B cell (primary cell): Measurements from ENCODE around the gene PSAT1. TPM values are rescaled to one million over a fixed set of nuclear protein-coding genes. Genes with fewer than 3 reads are reported as not detected.

Experiments used
- ATAC-seq: fragments of 200-7000 bp; cut with Tn5 transposase; one replicate; pipeline ENCODE4 v1.10.0; 2021; ENCODE audit warnings: low read depth, mild to moderate bottlenecking, moderate number of reproducible peaks, moderate library complexity
- CTCF ChIA-PET: fragments of 350-600 bp; sonication (Branson Sonifier 250); formaldehyde crosslinking; loops from one replicate; lab custom pipeline; 2021; ENCODE audit warnings: antibody characterized with exemption, inconsistent platforms; lab: Charles Lee
- POLR2A ChIA-PET: fragments of 350-600 bp; sonication (Branson Sonifier 250); formaldehyde crosslinking; loops from one replicate; lab custom pipeline; 2021; ENCODE audit warnings: antibody characterized with exemption; lab: Charles Lee
- DNase-seq: peaks from one replicate; pipeline ENCODE4 v3.0.0; 2013
- H2AFZ ChIP-seq: 2 replicates; pipeline ENCODE4 v1.6.1; 2012; ENCODE audit warnings: mild to moderate bottlenecking, low read depth, low read length; ENCODE audit not compliant: insufficient read depth, poor library complexity, severe bottlenecking
- H3K27ac ChIP-seq, 2 donors: 1 replicate in 1 of 2; 2 replicates in 1 of 2; pipeline ENCODE4 v1.5.1; 2012 to 2013; ENCODE audit warnings: low read length in 2 of 2, mild to moderate bottlenecking in 2 of 2, moderate library complexity in 1 of 2
- H3K27me3 ChIP-seq, 4 experiments: fragments of 200-600 bp in 1 of 4; sonication (generic) in 1 of 4; replicated peaks in 1 of 4; 1 replicate in 2 of 4; 2 replicates in 2 of 4; pipeline versions ENCODE4 v1.6.1 to v1.7.0; 2013 to 2016; ENCODE audit warnings: low read length in 3 of 4, mild to moderate bottlenecking in 2 of 4, mixed read lengths in 1 of 4, moderate library complexity in 1 of 4; ENCODE audit not compliant: insufficient read depth in 4 of 4, control insufficient read depth in 3 of 4; ENCODE audit errors: control extremely low read depth in 1 of 4
- H3K36me3 ChIP-seq, 2 experiments: replicated peaks in 1 of 2; 1 replicate in 1 of 2; 2 replicates in 1 of 2; pipeline versions ENCODE4 v1.6.1 to v1.7.1; 2013; ENCODE audit warnings: low read length in 1 of 2; ENCODE audit not compliant: insufficient read depth in 2 of 2, control insufficient read depth in 1 of 2; ENCODE audit errors: control extremely low read depth in 1 of 2, extremely low read depth in 1 of 2
- H3K4me1 ChIP-seq, 2 donors: fragments of 200-600 bp in 1 of 2; sonication (generic) in 1 of 2; 1 replicate in 1 of 2; 2 replicates in 1 of 2; pipeline versions ENCODE4 v1.5.1 to v1.6.1; 2013 to 2017; ENCODE audit warnings: low read length in 2 of 2; ENCODE audit not compliant: control insufficient read depth in 2 of 2, insufficient read depth in 2 of 2
- H3K4me2 ChIP-seq: replicated peaks from 2 replicates; pipeline ENCODE3; 2012; ENCODE audit warnings: mild to moderate bottlenecking, low read depth, low read length; ENCODE audit not compliant: poor library complexity, severe bottlenecking
- H3K4me3 ChIP-seq, 5 experiments: fragments of 200-600 bp in 1 of 5; sonication (generic) in 1 of 5; 1 replicate in 3 of 5; 2 replicates in 2 of 5; pipeline versions ENCODE4 v1.5.1 to v1.7.0; 2011 to 2016; ENCODE audit warnings: low read length in 4 of 5, mild to moderate bottlenecking in 4 of 5, low read depth in 2 of 5, control low read depth in 1 of 5, moderate library complexity in 1 of 5; ENCODE audit not compliant: insufficient read depth in 1 of 5; ENCODE audit errors: control extremely low read depth in 1 of 5, extremely low read depth in 1 of 5
- H3K79me2 ChIP-seq: fragments of 200-600 bp; sonication (generic); one replicate; pipeline ENCODE4 v1.6.0; 2016; ENCODE audit warnings: low read length; ENCODE audit not compliant: control insufficient read depth, insufficient read depth
- H3K9ac ChIP-seq: fragments of 200-600 bp; sonication (generic); 2 replicates; pipeline ENCODE4 v1.6.1; 2017; ENCODE audit warnings: mild to moderate bottlenecking, low read length, moderate library complexity
- H3K9me3 ChIP-seq, 3 donors: one replicate each; pipeline versions ENCODE4 v1.6.1 to v1.7.1; 2013; ENCODE audit warnings: low read length in 2 of 3; ENCODE audit not compliant: control insufficient read depth in 2 of 3, insufficient read depth in 1 of 3; ENCODE audit errors: control extremely low read depth in 1 of 3
- H4K20me1 ChIP-seq: 2 replicates; pipeline ENCODE4 v1.6.0; 2012; ENCODE audit warnings: mild to moderate bottlenecking, low read length; ENCODE audit not compliant: insufficient read depth, control insufficient read depth, poor library complexity, severe bottlenecking
- H3K27ac Mint-ChIP-seq: one replicate; pipeline ENCODE4 v1.8.0; 2021; ENCODE audit warnings: mixed read lengths
- H3K27me3 Mint-ChIP-seq: one replicate; pipeline ENCODE4 v1.8.0; 2021; ENCODE audit warnings: mixed read lengths
- H3K4me1 Mint-ChIP-seq: one replicate; pipeline ENCODE4 v1.8.0; 2021; ENCODE audit warnings: mixed read lengths
- H3K4me3 Mint-ChIP-seq: one replicate; pipeline ENCODE4 v1.8.0; 2021; ENCODE audit warnings: mixed read lengths
- H3K9me3 Mint-ChIP-seq: one replicate; pipeline ENCODE4 v1.8.0; 2022; ENCODE audit warnings: mixed read lengths; ENCODE audit not compliant: insufficient read depth
- CTCF ChIP-seq: fragments of 200-600 bp; IDR thresholded peaks from one replicate; pipeline ENCODE4 v1.8.0; 2022; ENCODE audit warnings: antibody characterized with exemption, mild to moderate bottlenecking
- EZH2 ChIP-seq: IDR thresholded peaks from 2 replicates; pipeline ENCODE4 v1.6.1; 2012; ENCODE audit warnings: borderline replicate concordance, low read depth, mild to moderate bottlenecking, moderate library complexity, low read length; ENCODE audit not compliant: insufficient read depth, poor library complexity, severe bottlenecking
- WGBS: methylation state at CpG from one replicate; pipeline ENCODE4 v1.1.5; 2013; ENCODE audit warnings: missing lambda C conversion rate; ENCODE audit not compliant: insufficient coverage; 5-methylcytosine and 5-hydroxymethylcytosine counted together
- intact Hi-C: fragments of 100-400 bp; cut with micrococcal nuclease; formaldehyde crosslinking; loops from one replicate; pipeline ENCODE4 v1.10.0; 2022
- polyA plus RNA-seq: library from polyadenylated mRNA; depleted of rRNA; stranded (reverse); fragments of >200 nt; gene quantifications from 2 replicates; pipeline ENCODE4 v1.2.3, GENCODE V29; 2012
- total RNA-seq, 2 donors: library from RNA; stranded (reverse); fragments of 120-200 nt in 1 of 2; gene quantifications; 1 replicate in 1 of 2; 2 replicates in 1 of 2; pipeline versions ENCODE4 v1.2.3 to v1.2.4, GENCODE V29; 2013 to 2022

PSAT1 gene
- total and polyA plus RNA-seq, 2 donors (not counting 1 experiment from before 2014, with no cell fraction given): 0.61 to 5.0 TPM

- no peaks in the 10 kb centered on the region for H3K4me1 ChIP-seq
- H3K9ac ChIP-seq: no peak overlapping the region
- H3K9me3 ChIP-seq: no peaks in the 10 kb centered on the region
- H4K20me1 ChIP-seq: no peaks in the 10 kb centered on the region
- H2AFZ ChIP-seq: no peak overlapping the region
- ATAC-seq (no peak), DNase-seq (no peak)
- H3K9me3 Mint-ChIP-seq: peaks cover 1% of the 10 kb centered on the region
- no peak overlapping the region for H3K4me3 Mint-ChIP-seq
- no peak overlapping the region for H3K4me2 ChIP-seq
- H3K27me3 Mint-ChIP-seq: peaks cover 6% of the 10 kb centered on the region
- WGBS: 100% methylated on average over 1 of the region's 1 CpG
- no peak overlapping the region for H3K27ac ChIP-seq
- H3K79me2 ChIP-seq: no peaks in the 10 kb centered on the region
- no peaks in the 10 kb centered on the region for H3K27me3 ChIP-seq
- no peaks in the 10 kb centered on the region for H3K4me1 Mint-ChIP-seq
- no peak overlapping the region for H3K27ac Mint-ChIP-seq
- TF ChIP-seq EZH2: no peak
- no peak for TF ChIP-seq CTCF
- no peaks in the 10 kb centered on the region for H3K36me3 ChIP-seq
- intact Hi-C loops: no loop called here
- ChIA-PET CTCF (no interaction called here), POLR2A (no interaction called here)
- H3K4me3 ChIP-seq: no peak overlapping the region
These were observed 51.9 kb downstream of the PSAT1 start for GRCh38 chr9:78348848-78349247.

GRCh38 chr9:78351816-78352215 lies 54.9 kb downstream of the PSAT1 start:
- no peaks in the 10 kb centered on the region for H3K4me1 ChIP-seq
- ChIA-PET POLR2A (no interaction called here), CTCF (no interaction called here)
- Mint-ChIP-seq H3K27ac (no peak overlapping the region), H3K27me3 (no peaks in the 10 kb centered on the region), H3K4me1 (no peaks in the 10 kb centered on the region), H3K9me3 (no peaks in the 10 kb centered on the region), H3K4me3 (no peak overlapping the region)
- TF ChIP-seq CTCF (no peak), EZH2 (no peak)
- intact Hi-C loops: no loop called here
- no peaks in the 10 kb centered on the region for H3K27me3 ChIP-seq
- ATAC-seq (no peak), DNase-seq (no peak)
- no peak overlapping the region for H3K4me2 ChIP-seq
- no peak overlapping the region for H2AFZ ChIP-seq
- no peak overlapping the region for H3K9ac ChIP-seq
- no peaks in the 10 kb centered on the region for H3K79me2 ChIP-seq
- H4K20me1 ChIP-seq: no peaks in the 10 kb centered on the region
- no peaks in the 10 kb centered on the region for H3K9me3 ChIP-seq
- no CpG with 5 or more reads among the region's 2 CpGs for WGBS
- no peaks in the 10 kb centered on the region for H3K36me3 ChIP-seq
- no peak overlapping the region for H3K27ac ChIP-seq
- no peak overlapping the region for H3K4me3 ChIP-seq
